Activated CD4-positive, alpha-beta T cell treated with anti-CD3 and anti-CD28 coated beads, Interleukin-2, Interleukin-4, amounts not matched to agents 100 ng/mL and 50 ng/mL, durations not matched to agents 16 hours and 8 hours (primary cell): ENCODE results near the gene GARIN5A.

Source experiments
- DNase-seq: peaks from one replicate; pipeline ENCODE4 v3.0.0-alpha.2; 2020; ENCODE audit warnings: low spot score

Gene GARIN5A

GRCh38 chr19:50433201-50434180 is 43.2 kb downstream of the GARIN5A start:
- no peak for DNase-seq

GRCh38 chr19:50432221-50433028 is 44.2 kb downstream of the GARIN5A start, which contains the start of gene MYBPC2:
Gene MYBPC2 (plus strand): TSS chr19:50432892. CDS start chr19:50432954, 62 bp downstream.
- DNase-seq: no peak

GRCh38 chr19:50431343-50432220 is 45.1 kb downstream of the GARIN5A start:
- peak; percentile 86 for DNase-seq

GRCh38 chr19:50430888-50431342 is 45.7 kb downstream of the GARIN5A start:
- DNase-seq: no peak

GRCh38 chr19:50428772-50429463 is 47.7 kb downstream of the GARIN5A start:
- no peak for DNase-seq

- no peak for DNase-seq
These were observed 48.6 kb downstream of the GARIN5A start for GRCh38 chr19:50427997-50428425.

GRCh38 chr19:50427318-50427925 is 49.2 kb downstream of the GARIN5A start:
- DNase-seq: no peak

- DNase-seq: no peak
These were observed 51.1 kb downstream of the GARIN5A start for GRCh38 chr19:50425581-50425980.

- DNase-seq: no peak
These were observed 53.2 kb downstream of the GARIN5A start for GRCh38 chr19:50423279-50424113.

- DNase-seq: no peak
These were observed 54.0 kb downstream of the GARIN5A start for GRCh38 chr19:50422397-50423278.

GRCh38 chr19:50420808-50421207 is 55.8 kb downstream of the GARIN5A start:
- no peak for DNase-seq

GRCh38 chr19:50420127-50420526 is 56.5 kb downstream of the GARIN5A start:
- no peak for DNase-seq

GRCh38 chr19:50419580-50420035 is 57.0 kb downstream of the GARIN5A start:
- DNase-seq: no peak

GRCh38 chr19:50419022-50419579 is 57.5 kb downstream of the GARIN5A start:
- DNase-seq: no peak

- DNase-seq: no peak
These were observed 58.2 kb downstream of the GARIN5A start, which contains the start of gene SPIB for GRCh38 chr19:50418176-50419021. Gene SPIB (plus strand): TSS chr19:50418938. CDS start chr19:50418963, 25 bp downstream.

GRCh38 chr19:50417111-50418081 is 59.3 kb downstream of the GARIN5A start:
- no peak for DNase-seq
